NCI-H128 (cell line): ENCODE measurements around the gene TMEM18.

Experiments used
- DNase-seq: peaks from one replicate; lab custom pipeline; 2025; ENCODE audit not compliant: unreplicated experiment; lab: John Stamatoyannopoulos, UW

TMEM18 gene

DNA sequence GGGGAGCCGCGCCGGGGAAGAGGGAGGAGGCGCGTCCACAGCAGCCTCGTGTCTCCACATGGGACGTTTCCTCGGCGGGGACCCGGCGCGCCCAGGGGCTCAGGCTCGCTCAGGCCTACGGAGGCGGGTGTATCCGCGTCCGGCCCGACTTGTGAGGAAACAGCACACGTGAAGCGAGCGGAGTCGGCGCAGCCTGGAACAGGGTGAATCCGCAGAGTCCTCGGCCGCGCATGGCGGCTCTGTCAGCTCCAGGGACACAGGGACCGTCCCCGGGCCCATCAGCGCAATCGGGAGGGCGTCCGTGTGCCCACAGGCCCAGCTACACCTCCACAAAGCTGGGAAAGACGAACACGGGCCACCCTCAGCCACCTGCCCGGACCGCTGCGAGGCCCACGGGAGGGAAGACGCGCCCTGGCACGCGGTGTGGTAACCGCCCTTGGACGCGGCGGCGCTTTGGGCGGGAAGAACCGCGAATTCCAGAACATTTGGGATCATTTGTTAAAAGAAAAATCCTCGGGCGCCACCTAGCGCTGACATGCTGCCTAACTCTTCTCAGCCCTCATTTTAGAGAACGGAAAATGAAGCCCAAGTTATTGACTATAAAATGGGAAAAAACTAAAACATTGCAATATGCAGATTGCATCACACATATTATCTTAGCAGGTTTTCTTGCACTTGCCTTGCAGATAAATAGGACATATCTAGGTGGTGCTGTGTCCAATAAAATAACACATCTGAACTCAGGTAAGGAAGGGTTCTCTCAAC, 40.4 kb downstream of the TMEM18 start:
- DNase-seq = peak; percentile 32

DNA sequence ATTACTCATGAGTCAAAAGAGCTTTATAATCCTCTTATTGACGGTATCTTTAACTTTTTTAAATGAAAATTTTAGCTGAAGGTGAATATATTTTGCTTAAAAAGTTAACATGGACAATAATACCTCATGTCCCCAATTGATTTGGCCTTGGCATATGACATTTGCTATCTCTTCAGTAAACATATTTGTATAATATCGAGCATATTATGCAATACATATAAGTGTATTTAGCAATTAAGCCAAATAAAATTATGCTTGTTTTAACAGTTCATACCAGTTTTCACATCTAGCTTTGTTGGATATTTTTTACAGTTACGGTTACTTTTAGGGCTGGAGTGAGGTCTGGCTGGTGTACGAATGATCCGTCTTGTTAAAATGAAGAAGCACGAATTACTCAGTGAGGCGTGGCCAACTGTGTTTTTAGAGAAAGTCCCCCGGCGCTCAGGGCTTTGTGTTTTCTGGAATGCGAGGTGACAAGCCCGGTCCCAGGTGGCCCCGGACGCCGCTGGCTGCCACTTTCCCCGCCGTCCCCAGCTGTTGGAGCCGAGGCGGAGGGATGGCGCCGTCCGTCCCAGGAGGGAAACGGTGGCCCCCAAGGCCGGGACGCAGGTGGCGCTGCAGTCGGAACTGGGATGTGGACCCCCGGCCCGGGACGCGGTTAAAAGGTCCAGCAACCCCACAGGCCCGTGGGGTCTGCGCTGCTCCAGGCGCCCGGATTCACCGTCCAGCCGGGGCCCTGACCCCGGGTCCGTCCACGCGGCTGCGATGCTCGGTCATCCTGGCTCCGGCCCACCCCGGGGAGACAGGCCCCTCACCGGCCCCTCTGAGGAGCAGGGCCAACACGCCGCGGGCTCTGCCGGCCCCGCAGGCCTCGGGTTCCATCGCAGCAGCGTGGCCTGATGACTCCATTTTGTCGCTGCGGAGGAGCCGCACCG, 41.3 kb downstream of the TMEM18 start:
- DNase-seq = no peak

DNA sequence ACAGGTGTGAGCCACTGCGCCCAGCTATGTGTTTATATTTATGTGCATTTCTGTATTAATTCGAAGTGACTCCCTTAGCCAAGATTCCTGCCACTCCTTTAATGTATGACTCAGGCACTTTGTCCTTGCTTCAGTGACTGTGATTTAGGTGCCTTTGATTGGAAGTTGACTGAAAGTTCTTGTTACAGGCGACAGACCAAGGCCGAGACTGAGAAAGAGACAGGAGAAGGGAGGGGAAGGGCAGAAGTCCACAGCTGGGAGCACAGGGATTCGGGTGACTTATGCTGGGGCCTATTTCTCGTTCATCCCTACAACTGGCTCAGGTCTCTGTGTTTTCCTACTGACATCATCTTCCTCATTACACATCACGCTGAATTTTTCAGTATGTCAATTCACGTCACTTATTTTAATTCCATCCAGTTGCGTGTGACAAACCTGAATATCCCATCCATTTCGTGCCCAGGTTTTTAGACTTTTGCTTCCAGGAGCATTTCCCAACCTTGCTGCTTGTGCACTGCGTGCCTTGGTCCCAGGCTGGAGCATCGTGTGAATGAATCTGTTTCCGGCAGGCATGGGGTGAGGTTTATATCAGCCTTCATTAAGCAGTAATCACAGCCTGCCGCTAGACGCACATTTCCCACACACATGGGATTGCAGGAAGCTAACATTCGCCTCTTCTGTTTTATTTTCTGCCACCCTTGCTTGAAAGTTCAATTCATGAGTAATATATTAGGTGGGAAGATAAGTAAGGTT, 42.4 kb downstream of the TMEM18 start:
- no peak for DNase-seq

DNA sequence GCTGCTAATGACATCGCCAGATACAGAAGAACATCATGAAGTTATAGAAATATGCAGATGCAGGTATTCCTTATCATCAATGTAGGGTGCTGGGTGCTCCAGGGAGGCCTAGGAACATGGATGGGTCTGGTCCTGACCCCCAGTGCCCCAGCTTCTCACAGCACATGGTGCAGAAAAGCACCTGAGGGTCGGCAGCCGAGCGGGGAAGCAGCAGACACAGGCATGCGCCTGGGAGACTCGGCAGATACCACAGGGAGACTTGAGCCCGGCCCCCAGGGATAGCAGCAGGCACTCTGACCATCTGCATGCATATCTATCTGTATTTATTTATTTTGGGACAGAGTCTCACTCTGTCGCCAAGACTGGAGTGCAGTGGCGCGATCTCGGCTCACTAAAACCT, 43.2 kb downstream of the TMEM18 start:
- no peak for DNase-seq

DNA sequence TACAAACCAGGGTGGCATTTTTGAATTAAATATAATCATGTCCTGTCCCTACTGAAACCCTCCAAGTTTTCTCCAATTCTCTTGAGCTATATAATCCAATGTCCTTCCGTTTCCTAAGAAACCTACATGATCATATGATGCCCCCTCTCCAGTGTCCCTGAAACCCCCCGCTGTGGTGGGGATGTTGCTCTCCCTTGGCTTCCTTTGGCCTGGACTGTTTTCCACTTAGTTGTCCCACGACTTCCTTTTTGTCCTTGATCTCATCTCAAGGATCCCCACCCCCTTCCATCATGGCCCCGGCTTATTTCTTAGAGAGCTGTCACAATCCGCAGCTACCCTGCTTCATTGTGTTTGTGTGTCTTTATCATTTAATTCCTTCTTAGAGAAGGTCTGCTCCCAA, 43.8 kb downstream of the TMEM18 start:
- no peak for DNase-seq

DNA sequence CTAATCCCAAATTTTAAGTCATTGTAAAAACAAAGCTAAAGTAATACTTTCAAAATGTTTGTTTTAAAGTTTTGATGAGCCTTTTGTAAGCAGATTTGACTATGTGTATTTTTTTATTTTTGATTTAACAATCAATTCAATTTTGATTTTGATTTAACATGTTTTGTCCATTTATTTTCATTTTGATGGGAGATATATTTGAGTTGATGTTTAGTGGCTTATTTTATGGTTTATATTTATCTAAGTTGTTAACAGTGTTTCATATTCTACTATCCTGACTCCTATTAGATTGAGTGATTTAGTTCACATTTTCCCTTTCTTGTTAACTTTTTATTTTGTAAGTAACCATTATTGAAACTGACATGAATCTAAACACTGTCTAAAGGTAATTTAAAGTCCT, 44.7 kb downstream of the TMEM18 start:
- no peak for DNase-seq

DNA sequence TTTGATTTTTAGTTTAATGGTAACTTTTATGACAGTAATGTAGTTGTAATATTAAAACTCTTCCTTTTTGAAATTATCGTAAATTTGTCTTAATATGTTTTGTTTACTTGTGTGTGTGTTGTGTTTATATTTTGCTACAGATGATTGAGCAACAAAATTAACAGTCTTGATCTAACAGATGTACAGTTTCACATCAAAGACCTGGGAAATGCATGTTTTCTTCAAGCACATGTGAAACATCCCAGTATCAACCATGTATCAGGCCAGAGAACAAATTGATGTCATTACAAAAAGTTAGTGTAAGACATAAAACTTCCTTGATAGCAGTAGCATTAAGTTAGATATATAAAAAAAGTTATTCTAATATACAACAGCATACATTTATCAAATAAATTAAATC, 45.5 kb downstream of the TMEM18 start:
- no peak for DNase-seq

DNA sequence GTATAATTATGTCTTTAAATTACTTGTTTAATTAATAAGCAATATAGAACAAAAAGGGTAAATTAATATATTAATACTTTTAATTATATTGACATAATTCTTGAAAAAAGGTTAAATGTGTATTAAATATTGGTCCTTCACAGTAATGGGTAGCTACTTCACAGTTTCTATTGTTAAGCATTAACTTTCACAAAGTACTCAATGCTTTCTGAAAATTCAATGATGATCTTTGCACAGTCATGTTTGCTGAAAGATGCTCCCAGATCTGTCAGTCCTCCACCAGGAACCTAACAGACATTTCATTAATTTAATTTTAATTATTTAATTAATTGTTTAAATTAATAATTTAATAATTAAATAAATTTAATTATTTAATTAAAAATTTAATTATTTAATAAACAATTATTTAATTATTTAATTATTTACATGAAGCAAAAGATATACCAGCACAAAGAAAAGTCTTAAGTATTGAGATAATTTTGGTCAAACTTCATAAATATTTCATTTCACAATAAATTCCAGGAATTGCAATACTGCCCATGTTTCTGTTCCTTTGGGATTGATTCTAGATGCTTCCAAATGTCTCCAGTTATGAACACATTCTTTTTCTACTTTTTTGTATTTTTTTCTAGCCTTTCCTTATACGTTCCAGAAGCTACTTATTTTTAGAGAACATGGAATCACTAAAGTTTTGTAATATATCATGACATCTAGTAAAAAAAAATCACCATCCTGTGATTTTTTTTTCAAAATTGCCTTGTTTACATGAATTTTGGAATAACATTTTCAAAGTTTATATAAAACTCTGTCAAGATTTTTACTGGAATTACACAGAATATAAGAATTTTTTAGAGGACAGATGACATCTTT, 46.5 kb downstream of the TMEM18 start:
- no peak for DNase-seq

DNA sequence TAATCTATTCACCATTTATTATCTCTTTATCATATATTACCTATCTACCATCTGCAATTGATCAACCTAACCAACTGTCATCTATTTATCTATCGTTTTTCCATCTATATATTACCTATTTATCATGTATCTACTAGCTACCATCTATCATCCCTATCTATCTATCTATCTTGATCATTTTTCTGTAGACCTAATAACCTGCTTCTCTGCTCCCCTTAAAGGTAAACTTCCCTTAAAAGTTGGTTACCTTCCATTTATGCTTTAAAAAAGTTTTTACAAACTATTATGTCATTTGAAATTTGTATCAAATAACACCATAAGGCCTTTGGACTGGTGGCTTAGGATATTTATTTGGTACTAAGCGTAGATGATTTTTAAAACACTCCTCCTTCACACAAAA, 47.2 kb downstream of the TMEM18 start:
- no peak for DNase-seq

DNA sequence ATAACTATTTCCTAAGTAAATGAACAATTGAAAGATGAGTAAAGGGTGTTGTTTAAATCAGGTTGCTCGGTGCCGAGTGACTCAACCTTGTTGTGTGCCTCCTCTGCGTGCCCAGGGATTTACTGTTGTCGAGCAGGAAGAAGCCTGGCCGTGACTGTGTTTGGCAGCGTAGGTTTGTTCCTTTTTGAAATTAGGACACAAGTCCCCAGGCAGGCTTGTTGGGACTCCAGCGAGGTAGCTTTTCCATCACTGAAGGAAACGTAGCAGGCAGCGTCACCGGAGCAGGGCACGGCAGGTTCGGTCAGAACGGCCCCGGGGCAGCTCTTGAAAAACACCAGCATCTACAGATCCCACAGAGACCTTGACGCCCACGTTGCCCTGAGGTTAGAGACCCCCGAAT, 48.6 kb downstream of the TMEM18 start:
- DNase-seq = no peak

DNA sequence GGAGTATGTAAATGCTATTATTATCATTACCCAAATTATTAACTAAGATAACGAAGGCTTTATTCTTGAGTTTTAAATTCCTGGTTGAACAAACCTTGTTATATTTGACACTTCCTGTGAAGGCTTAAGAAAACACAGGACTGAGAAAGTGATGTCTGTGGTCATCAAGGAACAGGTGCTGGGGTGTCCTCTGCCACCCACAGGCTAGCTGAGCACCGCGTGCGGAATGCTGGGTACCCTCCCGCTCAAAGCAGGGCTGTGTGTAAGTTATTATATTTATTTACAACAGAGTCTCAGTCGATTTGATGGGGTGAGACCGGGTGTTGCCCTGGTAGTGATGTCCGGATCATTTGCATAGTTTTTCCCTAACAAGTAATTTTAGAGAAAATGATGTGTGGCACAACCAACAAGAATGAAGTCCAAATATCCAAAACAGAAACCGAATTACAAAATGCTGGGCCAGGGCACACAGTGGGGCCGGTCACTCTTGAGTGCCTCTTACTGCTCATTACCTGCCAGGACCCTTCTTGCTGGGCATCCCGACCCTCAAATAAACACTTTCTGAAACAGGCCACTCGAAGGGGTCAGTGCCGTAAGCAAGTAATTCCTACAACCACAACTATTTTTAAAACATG, 49.2 kb downstream of the TMEM18 start:
- DNase-seq = no peak

DNA sequence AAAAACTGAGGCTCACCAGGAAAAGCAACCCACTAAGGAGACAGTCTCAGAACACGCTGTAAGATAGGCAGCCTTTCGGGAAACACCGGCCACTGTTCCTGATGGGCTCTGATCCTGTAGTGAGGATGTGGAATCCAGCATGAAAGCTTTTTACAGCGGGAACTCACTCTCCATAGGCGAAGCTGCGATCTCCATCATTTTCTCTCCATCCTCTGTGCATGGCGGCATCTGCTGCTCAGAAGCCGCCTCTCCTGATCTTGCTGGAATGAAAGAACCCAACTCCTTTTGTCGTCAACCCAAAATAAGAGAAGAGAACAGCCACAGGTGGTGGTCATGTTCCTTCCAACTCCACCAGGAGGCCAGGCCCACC, 49.9 kb downstream of the TMEM18 start:
- no peak for DNase-seq

DNA sequence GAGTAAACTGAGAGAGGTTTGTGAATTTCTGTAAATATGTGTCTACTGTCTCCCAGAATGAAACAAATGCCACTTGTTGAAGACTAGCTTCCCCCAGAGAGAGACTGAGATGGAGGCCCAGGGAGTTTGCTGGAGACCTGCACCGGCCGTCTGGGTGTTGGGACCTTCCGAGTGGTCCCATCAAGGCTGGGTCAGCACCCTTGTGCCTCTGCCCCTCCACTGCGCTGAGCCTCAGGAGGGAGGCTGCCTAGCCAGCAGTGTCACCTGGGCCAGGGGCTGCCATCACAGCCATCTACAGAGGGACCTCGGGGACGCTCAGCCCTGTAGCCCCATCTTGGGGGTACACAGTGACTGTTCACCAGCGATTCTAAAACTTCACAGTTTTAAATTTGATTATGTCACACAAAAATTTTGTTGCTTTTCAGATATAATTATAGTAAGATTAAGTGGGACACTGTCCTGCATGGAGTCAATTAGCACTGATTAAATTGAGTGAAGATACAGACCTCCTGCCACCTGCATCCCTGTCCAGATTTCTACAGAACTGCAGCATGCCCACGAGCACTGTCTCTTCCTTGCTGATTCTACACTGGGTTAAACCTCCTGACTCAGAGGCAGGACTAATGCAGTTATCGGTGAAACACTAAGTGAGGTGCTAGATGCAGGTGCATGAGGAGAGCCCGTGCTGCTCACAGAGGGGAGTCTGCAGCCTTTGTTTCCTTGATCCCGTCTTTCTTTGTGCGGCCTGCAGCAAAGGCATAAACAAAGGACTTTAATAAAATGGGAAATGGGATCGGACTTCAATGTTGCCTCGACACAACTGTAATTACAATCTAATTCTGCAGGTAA, 50.5 kb downstream of the TMEM18 start:
- no peak for DNase-seq

DNA sequence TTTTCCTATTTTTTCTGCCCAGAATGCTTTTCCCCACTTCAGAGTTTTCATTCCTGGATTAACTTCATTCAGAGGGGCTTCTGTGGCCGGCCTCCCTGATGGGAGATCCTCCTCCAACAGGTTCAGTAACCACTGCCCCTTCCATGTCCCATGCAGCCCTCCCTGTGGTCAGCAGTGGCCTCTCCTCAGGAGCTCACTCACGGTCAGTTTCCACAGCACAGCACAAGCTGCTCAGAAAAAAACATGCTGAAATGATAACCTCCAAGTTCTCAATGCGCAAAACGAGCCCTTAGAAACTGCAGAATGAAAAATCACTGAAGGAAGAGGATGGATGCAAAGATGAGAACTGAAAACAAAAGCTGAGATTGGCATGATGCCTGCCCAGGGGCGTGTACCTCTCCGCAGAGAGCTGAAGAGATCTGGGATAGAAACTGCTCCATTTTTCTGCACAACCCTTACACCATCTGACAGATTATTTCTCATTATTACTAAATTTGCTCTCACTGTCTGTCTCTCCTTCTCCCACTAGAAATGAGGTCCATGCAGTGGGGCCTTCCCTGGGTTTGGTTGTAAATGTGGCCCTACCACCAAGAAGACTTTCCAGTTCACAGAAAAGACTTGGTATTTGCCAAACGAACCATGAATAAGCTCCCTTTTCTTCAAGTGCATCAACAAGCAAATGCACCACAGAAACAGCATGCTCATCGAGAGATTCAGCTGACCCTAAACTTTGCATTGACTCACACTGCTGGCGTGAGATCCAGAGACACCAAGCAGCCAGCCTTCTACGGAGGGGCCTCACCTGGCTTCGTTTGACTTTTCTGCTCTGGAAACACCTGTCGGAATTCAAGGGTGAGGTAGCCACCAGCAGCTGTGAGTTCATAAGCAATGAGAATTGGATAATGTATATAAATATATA, 51.5 kb downstream of the TMEM18 start:
- DNase-seq = no peak

DNA sequence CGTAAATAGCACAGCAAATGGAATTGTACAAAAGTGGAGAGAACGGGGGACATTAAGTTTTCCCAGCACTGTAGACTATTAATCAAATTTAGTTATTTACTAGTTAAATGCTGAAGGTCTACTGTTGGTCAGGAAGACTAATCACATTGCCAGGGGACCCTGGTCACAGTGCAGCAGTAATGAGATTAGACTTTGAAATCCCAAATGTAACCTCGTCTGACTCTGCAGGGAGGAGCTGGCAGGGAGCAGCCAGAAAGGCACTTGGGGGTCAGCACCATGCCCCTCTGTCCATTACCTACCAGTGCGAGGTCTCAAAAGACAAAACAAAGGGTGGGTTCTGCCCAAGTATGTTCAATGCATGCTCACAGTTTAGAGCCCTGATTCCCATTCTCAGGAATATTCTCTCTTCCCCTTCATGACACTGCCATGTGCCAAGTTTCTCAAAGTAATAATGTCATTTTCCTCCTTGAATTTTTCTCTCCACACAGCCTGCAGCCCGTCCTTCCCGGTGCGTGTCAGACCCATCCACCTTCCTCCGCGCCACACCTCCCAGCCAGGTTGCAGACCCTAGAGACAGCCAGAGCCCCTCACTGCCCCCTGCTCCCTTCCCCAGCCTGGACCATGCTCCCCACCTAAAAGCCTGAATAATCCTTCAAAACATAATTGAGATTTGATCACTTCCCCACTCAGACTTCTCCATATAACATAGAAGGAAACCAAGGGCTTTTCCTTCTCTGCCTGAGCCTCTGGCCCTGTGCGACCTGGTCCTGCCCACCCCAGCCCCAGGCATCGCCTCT, 52.5 kb downstream of the TMEM18 start:
- DNase-seq = no peak

DNA sequence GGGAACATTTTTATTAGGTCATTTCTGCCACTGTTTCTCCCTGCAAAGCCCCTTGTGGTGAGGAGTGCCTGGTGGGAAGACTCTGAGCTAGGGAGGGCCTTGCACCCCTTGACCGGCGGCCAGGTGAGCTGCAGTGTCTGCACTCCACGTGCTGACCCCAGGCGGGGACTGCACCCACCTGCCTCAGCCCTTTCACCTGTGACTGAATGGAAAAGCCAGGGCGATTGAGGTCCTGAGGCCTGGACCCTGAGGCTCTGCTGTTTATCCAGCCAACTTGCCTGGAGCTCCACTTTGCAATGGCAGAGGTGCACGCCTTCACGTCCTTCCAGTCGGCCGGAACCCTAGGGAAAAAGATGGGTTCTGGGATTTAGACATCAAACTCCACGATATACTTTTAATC, 53.1 kb downstream of the TMEM18 start:
- DNase-seq = no peak

DNA sequence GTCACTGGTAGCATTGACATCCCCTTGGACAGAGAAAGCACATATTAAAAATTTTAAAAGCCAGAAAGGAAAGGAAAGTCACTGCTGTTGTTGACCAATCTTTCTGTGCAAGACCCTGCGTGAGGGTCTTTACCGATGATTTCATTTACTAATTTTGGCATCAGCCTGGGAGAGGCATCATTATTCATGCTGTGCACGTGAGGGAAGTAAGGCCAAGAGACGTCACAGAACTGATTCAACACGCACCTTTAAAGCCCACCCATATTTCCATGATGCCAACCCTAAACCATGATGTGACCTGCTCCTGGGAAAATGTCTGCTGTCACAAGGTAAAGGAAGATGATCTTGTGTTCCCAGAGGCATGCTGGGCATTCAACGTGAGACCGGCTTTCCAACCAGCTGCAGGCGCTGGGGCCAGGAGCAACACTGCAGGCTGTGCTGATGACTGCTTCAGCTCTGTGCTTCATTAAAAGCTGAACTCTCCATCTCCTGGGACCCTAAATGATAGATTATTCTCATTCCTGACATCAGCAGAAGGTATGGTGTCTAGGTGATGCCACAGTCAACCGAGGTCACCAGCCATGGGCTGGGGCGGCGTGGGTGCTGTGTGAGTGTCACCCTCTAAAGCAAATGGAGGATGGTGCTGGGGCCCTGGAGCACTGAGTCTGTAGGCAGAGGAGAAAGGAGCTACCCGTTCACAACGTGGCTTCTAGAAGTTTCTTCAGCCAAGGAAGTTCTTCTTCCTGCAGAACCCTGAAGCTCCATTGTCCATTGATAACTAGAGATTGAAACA, 53.9 kb downstream of the TMEM18 start:
- DNase-seq = no peak
